ENCODE results near the gene SRPRA.

The SRPRA gene

GRCh38 chr11:126225295-126225665 lies 43.4 kb downstream of the SRPRA start:
- no peak for DNase-seq

GRCh38 chr11:126224647-126225294 lies 43.9 kb downstream of the SRPRA start:
- no peak for DNase-seq

- DNase-seq: no peak
Measured at GRCh38 chr11:126219547-126219946, 49.1 kb downstream of the SRPRA start.

GRCh38 chr11:126217491-126217890 lies 51.2 kb downstream of the SRPRA start:
- DNase-seq: no peak

GRCh38 chr11:126216526-126217305 lies 52.0 kb downstream of the SRPRA start:
- no peak for DNase-seq

GRCh38 chr11:126214841-126215240 lies 53.9 kb downstream of the SRPRA start:
- DNase-seq: no peak

- no peak for DNase-seq
Measured at GRCh38 chr11:126214441-126214840, 54.3 kb downstream of the SRPRA start.
